ENCODE results near the gene ARID3A.

Gene ARID3A

DNA sequence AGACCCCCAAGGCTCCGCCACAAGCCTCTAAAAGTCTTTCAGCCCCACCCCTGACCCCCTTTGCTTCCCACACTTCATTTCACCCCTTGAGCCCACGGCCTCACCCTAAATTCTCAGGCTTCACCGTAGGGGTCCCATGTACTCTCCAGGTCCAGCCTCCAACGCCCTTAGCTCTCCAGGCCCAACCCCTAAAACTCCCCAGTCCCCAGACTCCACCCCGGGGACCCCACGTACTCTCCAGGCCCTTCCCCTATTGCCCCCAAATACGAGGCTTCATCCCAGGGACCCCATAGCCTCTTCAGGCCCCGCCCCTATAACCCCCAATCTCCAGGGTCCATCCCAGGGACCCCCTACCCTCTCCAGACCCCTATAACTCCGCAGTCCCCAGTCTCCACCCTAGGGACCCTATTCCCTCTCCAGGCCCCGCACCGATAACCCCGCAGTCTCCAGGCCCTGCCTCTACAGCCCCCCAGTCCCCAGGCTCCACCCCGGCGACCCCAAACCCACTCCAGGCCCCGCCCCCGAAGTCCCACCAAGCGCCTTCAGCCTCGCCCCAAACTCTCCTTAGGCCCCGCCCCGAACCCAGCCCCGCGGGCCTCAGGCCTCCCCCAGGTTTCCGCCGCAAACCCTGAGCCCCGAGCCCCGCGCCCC, 33.5 kb upstream of the ARID3A start:
- no peak for DNase-seq (ENCODE audit: low read depth)

DNA sequence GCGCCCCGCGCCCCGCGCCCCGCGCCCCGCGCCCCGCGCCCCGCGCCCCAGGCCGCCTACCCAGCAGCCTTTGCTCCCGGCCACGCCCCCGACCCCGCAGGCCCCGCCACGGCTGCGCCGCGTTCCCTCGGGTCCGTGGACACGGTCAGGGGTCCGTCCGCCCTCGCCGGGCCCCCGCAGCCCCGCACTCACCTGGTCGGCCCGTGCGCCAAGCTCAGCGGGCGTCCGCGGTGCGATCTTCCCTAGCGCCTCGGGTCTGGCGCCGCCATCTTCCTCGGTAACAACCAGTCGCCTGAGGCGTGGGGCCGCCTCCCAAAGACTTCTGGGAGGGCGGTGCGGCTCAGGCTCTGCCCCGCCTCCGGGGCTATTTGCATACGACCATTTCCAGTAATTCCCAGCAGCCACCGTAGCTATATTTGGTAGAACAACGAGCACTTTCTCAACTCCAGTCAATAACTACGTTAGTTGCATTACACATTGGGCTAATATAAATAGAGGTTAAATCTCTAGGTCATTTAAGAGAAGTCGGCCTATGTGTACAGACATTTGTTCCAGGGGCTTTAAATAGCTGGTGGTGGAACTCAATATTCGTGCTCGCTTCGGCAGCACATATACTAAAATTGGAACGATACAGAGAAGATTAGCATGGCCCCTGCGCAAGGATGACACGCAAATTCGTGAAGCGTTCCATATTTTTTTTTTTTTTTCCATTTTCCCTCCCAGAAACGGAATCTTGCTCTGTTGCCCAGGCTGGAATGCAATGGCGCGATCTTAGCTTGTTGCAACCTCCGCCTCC, 32.7 kb upstream of the ARID3A start, which contains the start of the genes MED16 and RNU6-9:
Gene MED16 (minus strand): TSS at position 294 of the 796 bp plus-strand sequence. CDS start 2,056 bp downstream, outside the sequence.
Gene RNU6-9 (plus strand): TSS at position 591 of the 796 bp plus-strand sequence.
- DNase-seq (ENCODE audit: low read depth) = peak; percentile 76

DNA sequence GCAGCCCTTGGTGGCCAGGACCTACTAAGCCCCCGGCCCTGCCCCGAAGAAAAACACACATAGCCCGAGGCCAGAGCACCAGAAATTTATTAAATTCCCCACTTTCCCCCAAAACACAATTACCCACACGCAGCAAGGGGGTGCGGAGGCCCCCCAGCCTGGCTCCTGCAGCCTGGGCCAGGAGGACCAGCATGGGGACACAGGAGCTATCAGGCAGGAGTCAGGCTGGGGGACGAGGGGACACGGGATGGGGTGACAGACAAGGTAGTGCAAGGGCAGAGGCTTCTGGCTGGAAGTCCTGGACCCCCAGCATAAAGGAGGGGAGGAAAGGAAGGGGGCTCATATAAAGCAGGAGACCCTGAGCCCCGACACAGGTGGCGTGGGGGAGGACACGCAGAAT, 29.4 kb upstream of the ARID3A start:
- no peak for DNase-seq (ENCODE audit: low read depth)

DNA sequence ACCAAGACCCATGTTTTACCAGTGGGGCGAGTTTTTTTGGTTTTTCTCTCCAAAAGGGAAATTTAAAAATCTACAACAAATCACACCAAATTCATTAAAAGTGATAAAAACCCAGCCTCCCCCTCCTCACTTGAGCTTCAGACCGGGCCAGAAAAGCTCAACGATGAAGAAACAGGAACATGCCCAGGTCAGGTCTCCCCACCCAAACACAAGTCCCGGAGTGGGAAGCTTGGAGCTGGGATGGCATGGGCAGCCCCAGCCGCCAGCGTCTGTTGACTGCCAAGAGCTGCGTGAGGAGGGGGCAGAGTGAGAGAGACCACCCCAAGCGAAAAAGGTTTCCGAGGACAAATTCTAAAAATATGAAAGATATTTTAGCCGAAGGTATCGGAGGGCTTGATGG, 28.8 kb upstream of the ARID3A start:
- DNase-seq (ENCODE audit: low read depth) = no peak

DNA sequence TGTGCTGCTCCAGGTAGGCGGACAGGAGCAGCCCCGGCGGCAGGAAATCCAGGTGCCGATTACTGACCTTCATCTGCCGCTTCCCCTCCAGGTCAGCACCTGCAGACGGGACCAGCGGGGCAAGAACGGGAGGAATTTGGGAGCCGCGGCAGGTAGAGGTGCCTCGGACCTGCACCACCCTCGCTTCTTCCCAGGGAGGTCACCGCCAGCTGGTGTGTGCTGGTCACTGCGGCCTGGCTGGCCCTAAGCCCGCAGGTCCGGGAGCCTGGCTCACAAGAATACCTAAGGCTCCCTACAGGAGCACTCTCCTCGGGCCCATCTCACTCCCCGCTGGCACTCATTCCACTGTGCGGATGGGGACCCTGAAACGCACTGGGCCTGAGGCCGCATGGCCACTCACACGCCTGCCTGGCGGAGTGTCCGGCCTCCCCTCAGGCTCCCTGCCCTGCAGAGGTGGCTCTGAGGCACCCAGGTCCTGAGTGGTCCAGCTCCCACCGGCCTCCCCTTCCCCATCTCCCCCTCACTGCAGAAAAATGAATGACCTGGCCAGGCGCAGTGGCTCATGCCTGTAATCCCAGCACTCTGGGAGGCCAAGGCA, 28.3 kb upstream of the ARID3A start:
- no peak for DNase-seq (ENCODE audit: low read depth)

DNA sequence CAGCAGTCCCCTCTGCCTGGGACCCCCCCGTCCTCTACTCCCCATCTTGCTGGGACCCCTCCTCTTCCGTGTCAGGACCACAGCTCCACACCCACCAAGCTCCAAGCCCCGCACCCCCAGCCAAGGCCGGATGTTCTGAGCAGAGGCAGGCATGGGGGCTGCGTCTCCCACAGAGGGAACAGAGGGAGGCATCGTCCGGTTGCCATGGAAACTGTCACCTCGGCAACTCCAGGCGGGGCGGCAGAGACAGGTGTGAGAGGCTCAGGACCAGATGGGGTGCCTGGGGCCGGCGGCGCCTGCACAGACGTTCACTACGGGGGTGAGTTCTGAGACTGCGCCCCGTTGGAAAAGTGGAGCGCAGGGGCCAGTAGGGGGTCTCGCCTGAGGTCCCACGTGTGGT, 27.2 kb upstream of the ARID3A start:
- no peak for DNase-seq (ENCODE audit: low read depth)

DNA sequence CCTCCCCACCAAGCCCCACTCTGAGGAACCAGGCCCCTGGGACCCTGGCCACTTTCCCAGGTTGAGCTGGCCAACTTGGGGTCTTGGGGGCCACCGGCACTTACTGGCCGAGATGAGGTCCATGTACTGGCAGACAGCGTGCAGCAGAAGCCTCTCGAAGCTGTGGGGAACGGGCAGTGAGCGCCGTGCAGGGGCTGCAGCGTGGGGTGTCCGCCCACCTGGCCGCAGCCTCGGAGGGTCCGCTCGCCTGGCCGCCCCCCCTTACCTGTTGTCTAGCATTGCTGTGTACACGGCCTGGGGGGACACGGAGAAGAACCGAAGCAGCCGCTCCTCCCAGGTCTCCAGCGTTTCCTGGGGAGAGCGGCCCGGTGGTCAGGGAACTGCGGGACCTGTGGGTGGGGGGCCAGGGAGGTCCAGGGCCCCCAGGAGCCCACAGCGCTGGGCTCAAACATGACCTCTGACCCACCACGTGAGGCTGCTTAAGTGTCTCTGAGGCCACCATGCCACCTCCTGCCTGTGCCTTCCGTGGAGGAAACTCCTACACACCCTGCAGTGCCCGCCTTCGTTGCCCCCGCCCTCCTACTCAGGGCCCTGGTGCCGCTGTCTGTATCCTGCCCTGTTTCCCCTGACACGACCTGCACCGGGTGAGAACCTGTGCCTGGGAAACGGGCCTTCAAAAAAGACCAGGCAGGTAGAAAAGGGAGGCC, 26.3 kb upstream of the ARID3A start:
- DNase-seq (ENCODE audit: low read depth) = no peak

DNA sequence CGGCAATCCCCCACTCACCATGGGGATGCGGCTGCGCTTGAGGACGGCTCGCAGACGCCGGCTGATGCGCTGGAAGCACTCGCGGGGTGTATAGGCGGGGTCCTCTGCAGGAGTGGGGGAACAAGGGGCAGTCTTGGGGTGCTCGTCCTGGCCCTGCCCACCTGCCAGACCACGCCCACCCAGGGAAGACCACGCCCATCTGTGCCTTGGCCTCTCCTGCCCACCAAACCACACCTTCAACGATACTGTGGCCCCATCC, 25.9 kb upstream of the ARID3A start:
- DNase-seq (ENCODE audit: low read depth) = no peak

DNA sequence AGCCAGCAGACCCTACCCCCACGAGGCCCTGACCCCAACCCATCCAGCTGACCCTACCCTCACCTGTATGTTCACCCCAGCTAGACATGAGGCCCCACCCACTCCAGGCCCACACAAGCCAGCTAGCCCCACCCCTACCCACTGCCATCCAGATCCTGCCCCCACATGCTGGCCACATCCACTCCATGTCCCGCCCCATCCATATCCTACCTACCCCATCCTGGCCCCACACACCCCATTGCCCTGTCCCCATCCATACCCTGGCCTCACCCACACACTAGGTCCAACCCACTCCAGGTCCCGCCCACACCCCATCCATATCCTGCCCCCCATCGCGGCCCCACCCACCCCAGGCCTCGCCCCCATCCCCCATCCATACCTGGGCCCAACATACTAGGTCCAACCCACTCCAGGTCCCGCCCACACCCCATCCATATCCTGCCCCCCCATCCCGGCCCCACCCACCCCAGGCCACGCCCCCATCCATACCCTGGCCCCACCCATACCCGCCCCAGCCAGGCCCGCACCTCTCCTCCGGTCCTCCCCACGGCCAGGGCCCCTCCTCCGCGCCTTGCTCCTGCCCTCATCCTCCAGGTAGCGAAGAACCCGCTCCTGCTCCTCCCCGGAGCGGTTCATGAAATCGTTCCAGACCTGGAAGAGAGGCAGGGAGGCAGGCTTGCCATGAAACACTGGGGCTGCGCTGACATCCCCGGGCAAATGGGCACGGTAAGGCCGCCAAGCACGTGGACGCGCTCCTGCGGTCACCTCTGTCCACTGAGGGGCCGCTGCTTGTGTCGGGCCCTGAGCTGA, 25.3 kb upstream of the ARID3A start:
- no peak for DNase-seq (ENCODE audit: low read depth)

DNA sequence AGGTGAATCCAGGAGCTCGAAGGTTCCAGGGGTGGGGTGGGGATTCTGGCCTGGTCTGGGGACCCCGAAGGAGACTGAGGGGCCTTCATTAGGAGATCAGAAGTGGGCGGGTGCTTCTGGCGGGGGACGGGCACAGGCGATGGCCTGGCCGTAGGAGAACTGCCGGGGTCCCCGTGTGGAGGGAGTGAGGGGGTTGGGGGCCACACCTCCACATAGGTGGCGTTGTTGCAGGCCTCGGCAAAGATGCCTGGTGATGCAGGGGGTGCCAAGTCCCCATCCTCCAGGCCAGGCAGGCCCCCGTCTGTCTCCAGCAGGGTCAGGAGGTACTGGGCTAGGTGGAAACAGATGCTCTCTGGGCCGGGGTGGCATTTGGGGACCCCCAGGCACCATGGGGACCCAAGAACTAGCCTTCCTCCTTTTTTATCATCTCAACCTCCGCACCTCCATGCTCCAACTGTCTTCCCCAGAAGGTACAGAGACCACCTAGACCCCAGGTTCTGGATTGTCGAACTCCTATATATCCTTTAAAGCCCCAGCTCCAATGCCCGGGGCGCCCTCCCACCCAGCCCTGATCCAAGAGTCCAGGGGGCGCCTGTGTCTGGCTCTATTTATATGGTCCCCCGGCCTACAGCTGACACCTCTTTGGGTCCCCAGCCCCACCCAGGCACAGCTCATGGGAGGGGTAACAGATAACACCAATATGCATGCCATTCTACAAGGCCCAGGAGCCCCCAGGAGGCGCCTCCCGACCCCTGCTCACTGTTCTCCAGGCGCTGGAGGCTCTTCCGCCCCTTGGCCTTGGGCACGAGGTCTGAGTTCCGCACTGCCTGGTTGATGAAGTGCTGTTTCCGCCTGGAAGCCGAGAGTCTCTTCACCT, 24.4 kb upstream of the ARID3A start:
- DNase-seq (ENCODE audit: low read depth) = no peak

DNA sequence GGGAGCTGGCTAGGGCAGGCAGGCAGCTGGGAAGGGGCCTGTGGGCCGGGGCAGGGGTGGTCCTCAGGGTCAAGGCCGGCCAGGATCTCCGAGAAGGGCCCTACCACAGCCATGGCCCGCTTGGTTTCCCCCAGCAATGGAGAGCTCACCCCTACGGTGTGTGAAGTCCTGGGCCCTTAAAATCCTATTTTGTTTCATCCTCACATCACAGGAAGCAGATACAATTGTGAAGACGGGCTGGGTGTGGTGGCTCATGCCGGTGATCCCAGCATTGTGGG, 23.8 kb upstream of the ARID3A start:
- DNase-seq (ENCODE audit: low read depth) = no peak

DNA sequence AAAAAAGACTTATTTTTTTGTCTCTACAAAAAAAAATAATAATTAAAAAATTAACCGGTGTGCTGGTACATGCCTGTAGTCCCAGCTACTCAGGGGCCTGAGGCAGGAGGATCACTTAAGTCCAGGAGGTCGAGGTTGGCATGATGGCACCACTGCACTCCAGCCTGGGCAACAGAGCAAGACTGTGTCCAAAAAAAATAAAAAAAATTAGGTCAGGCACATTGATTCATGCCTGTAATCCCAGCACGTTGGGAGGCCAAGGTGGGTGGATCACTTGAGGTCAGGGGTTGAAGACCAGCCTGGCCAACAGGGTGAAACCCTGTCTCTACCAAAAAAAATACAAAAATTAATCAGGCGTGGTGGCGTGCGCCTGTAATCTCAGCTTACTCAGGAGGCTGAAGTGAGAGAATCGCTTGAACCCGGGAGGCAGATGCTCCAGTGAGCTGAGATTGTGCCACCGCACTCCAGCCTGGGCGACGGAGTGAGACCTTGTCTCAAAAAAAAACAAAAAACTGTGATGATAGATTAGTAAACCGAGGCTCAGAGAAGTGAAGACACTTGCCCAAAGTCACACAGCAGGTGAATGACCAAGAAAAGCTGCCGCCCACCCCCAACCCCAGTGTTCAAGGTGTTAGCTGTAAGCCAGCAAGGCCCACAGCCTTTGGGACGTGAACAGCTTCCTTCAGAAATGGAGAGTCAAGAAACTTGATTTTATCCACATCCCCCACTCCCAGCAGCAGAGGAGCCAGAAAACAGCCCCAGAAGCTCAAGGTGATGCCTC, 23.2 kb upstream of the ARID3A start:
- no peak for DNase-seq (ENCODE audit: low read depth)

DNA sequence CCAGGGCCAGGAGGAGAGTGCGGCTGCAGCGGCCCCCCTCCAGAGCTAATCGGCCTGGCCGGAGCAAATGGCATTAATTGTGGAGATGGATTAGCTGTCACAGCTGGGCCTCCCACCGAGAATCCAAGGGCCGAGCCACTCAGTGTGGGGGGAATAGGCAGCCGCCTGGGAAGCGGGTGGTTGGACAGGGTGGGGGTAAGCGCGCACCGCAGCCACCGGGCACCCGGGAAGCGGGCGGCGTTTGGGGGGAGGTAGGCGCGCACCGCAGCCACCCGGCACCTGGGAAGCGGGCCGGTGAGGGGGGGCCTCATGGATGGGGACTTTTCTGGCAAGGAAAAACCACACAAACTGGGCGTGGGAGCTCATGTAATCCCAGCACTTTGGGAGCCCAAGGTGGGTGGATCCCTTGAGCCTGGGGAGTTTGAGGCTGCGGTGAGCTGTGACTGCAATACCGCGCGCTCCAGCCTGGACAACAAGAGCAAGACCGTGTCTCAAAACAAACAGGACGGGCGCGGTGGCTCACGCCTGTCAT, 22.5 kb upstream of the ARID3A start:
- DNase-seq (ENCODE audit: low read depth) = no peak

DNA sequence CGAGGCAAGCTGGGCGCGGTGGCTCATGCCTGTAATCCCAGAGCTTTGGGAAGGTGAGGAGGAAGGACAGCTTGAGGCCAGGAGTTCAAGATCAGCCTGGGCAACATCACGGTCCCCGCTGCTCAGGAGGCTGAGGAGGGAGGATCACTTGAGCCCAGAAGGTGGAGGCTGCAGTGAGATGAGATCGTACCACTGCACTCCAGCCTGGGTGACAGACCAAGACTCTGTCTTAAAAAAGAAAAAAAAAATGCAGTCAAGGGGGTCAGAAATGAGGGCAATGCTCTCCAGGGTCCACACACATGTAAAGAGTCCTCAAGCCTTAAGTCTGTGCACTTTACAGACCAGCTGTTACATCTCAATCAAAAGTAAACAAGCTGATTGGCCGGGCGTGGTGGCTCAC, 21.3 kb upstream of the ARID3A start:
- DNase-seq (ENCODE audit: low read depth) = no peak

DNA sequence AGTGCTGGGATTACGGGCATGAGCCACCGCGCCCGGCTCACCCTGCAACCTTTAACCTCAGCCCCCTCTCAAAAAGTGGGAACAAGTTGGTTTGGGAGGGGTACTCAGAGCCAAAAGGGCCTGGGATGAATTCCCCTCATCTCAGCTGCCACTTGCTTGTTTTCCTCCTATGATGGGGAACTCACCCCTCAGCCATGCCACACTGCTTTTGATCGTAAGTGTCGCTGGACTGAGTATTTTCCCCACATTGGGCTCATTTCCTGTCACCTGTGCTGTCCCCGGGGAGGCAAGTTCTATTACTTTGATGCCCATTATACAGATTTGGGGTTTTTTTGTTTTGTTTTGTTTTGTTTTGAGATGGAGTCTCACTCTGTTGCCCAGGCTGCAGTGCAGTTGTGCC, 19.4 kb upstream of the ARID3A start:
- DNase-seq (ENCODE audit: low read depth) = no peak

DNA sequence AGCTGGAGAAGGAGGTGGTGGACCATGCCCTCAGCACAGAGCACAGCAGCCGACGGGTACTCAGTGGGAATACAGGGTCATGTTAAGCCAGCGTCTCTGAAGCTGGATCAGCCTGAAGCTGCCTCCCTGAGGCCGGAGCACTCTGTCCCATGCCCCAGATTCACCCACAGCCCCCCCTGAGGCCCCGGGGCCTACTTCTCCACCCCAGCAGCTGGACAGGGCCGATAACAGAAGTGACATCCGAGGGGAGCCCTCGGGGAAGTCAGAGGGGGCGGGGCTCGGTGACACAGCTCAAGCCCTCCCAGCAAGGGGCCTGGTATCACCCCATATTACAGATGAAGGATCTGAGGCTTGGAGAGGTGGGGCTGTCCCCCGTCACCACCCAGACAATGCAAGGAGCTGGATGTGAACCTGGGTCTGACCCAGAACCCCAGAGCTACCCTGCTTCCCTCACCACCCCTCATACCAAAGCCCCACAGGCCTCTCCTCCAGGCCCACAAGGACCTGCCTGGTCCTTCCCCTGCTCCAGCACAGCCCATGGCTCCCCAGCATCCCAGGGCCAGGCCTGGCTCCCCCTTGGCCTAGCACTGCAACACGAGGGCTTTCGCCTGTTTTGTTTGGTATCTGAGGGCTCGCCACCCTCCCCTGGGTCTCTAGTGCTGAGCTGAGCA, 18.5 kb upstream of the ARID3A start:
- DNase-seq (ENCODE audit: low read depth) = peak; percentile 94

DNA sequence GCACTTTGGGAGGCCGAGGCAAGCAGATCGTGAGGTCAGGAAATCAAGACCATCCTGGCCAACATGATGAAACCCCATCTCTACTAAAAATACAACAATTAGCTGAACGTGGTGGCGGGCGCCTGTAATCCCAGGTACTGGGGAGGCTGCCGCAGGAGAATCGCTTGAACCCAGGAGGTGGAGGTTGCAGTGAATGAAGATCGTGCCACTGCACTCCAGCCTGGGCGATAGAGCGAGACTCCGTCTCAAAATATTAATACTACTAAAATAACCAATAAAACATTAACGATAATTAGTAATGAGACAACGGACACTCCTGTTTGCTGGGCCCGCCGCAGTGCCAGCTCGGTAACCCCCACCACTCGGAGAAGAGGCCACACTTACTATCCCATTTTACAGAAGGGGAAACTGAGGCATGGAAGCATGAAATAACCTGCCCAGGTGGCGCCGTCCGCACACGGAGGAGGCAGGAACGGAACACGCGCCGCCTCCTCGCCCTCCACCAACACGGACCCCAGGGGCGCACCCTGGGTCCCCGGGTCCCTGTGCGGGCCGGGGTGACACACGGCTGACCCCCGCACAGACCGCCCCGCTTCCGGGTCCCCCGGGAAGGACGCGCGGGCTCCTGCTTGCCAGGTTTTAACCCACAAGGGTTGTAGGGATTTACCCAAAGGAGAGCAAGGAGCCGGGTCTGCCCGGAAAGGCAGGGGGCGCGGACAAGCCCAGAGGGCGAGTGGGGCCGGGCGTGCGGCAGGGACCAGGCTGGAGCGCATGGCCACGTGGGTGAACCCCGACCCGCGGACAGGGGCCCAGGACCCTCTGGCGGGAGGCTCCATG, 14.4 kb upstream of the ARID3A start:
- DNase-seq (ENCODE audit: low read depth) = no peak

DNA sequence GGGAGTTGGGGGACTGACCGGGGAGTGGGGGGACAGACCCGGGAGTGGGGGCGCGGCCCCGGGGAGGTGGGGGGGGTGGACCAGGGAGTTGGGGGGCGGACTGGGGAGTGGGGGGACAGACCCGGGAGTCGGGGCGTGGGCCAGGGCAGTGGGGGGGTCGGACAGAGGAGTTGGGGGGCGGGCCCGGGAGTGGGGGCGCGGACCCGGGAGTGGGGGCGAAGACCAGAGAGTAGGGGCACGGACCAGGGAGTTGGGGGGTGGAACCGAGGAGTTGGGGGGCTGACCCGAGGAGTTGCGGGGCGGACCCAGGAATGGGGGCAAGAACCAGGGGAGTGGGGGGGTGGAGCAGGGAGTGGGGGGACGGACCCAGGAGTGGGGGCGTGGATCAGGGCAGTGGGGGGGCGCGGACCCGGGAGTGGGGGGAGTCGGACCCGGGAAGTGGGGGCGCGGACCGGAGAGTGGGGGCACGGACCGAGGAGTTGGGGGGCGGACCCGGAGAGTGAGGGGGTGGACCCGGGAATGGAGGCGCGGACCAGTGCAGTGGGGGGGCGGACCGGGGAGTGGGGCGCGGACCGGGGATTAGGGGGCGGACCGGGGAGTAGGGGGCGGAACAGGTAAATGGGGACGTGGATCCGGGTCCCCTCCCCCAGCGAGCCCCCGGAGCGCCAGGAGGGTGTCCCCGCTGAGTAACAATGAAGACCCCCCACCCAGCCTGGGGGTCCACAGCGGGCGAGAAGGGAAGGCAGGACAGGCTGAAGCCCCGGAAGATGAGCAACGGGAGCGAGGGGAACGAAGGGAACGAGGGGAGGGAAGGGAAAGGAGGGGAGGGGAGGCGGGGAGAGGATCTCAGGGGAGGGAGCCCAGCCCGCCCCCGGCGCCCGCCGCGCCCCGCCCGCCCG, 13.4 kb upstream of the ARID3A start:
- DNase-seq (ENCODE audit: low read depth) = no peak
